ENCODE measurements around the gene PHLDA1. TPM values are rescaled to one million over a fixed set of nuclear protein-coding genes. Genes with fewer than 3 reads are reported as not detected.

The PHLDA1 gene
- total RNA-seq, 2 experiments from 2014 or later: 0.44 to 2.1 TPM

DNA sequence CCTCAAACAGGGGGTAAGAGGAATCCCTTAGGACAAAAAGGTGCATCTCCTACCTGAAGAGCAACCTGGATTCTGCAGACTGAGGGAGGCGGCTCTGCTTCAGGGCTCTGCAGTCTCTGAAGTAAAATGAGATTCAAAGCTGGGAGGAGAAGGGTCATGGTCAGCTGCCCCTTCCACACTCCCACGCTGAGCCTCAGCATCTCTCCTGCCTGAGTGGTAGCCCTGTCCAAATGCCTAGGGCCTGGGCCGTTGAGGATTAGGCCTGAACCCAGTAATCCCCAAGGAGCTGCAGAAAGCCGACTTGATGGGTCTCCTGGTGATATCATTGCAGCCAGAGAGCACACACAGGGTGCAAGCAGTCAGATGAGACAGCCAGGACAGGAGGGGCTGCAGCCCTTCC lies 18.9 kb downstream of the PHLDA1 start:
- Histone ChIP-seq H3K9me3 (ENCODE audit: low read length) (no peaks in the 10 kb centered on the region), H4K20me1 (ENCODE audit: insufficient read depth, low read length) (no peaks in the 10 kb centered on the region), H3K79me2 (ENCODE audit: insufficient read depth, low read depth, low read length) (no peaks in the 10 kb centered on the region), H2AFZ (ENCODE audit: low read length) (no peak overlapping the region), H3K4me3 (ENCODE audit: low read depth, low read length, poor library complexity, severe bottlenecking) (no peak overlapping the region), H3K9me2 (ENCODE audit: insufficient read depth, low read length) (no peaks in the 10 kb centered on the region), H3K4me1 (ENCODE audit: insufficient read depth, low read length, poor library complexity, severe bottlenecking) (no peaks in the 10 kb centered on the region), H3K4me2 (ENCODE audit: low read length) (no peak overlapping the region), H3K27ac (ENCODE audit: low read depth, low read length, poor library complexity, severe bottlenecking) (no peak overlapping the region), H3K36me3 (ENCODE audit: insufficient read depth, low read length) (no peaks in the 10 kb centered on the region)
- ChIA-PET POLR2A (interaction anchor here (0.5 to 1.7 kb wide), 4 partner anchors 11 to 58 kb away, joined by 3 to 5 read pairs (median 4); no protein-coding TSS in a partner anchor), CTCF (ENCODE audit: unreplicated experiment) (no interaction called here)
- DNase-seq (ENCODE audit: low spot score): no peak
- BruUV-seq (replicated peaks): no TSS peak
- TF ChIP-seq, protein P1, sequence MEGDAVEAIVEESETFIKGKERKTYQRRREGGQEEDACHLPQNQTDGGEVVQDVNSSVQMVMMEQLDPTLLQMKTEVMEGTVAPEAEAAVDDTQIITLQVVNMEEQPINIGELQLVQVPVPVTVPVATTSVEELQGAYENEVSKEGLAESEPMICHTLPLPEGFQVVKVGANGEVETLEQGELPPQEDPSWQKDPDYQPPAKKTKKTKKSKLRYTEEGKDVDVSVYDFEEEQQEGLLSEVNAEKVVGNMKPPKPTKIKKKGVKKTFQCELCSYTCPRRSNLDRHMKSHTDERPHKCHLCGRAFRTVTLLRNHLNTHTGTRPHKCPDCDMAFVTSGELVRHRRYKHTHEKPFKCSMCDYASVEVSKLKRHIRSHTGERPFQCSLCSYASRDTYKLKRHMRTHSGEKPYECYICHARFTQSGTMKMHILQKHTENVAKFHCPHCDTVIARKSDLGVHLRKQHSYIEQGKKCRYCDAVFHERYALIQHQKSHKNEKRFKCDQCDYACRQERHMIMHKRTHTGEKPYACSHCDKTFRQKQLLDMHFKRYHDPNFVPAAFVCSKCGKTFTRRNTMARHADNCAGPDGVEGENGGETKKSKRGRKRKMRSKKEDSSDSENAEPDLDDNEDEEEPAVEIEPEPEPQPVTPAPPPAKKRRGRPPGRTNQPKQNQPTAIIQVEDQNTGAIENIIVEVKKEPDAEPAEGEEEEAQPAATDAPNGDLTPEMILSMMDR (conservative IDR thresholded peaks at IDR 0.05; ENCODE audit: low read length): no peak
- intact Hi-C loops (cut with micrococcal nuclease; ENCODE audit: unreplicated experiment): no loop called here

DNA sequence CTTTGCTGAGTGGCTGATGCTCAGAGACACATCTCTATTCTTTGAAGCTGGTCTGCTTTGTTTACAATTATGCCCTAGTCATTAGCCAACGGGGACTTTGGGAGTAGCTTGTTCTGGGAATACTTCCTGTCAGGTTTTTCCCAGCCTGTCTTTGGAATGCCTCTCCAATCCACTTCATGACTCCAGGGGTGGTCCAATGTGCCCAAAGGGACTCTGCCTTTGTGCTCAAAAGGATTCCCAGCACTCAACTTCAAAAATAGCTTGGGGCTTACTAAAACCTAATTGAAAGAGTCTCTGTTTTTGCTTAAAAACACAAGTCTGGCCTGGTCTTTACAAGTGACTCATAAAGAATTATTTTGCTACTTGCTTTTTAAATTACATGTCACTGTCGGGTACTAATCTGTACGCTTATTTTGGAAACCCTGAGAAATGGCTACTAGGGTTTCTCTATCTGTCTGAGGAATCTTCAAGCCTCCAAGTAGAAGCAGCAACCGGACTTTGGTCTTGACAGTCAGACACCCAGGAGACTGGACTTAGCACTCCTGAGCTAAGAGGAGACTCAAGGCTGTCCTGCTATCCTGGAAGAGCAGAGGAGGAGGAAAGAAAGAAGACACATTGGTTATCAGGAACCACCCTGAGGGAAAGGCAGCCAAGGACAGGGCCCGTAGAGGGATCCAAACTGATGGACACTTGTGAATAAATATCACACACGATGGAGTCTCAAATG lies 20.7 kb downstream of the PHLDA1 start:
- ChIA-PET POLR2A (interaction anchor here (0.7 to 0.9 kb wide), 2 partner anchors 258 to 467 kb away, joined by 3 read pairs; no protein-coding TSS in a partner anchor), CTCF (ENCODE audit: unreplicated experiment) (no interaction called here)
- no peaks in the 10 kb centered on the region for H4K20me1 ChIP-seq (ENCODE audit: insufficient read depth, low read length)
- no peaks in the 10 kb centered on the region for H3K9me3 ChIP-seq (ENCODE audit: low read length)
- no peak overlapping the region for H3K4me3 ChIP-seq (ENCODE audit: low read depth, low read length, poor library complexity, severe bottlenecking)
- H2AFZ ChIP-seq (ENCODE audit: low read length): no peak overlapping the region
- no peak overlapping the region for H3K4me2 ChIP-seq (ENCODE audit: low read length)
- TF ChIP-seq, protein P1 (conservative IDR thresholded peaks at IDR 0.05; ENCODE audit: low read length): no peak
- no peak for TF ChIP-seq EZH2phosphoT487 (IDR thresholded peaks at IDR 0.05; ENCODE audit: borderline replicate concordance, low read depth, low read length)
- DNase-seq (ENCODE audit: low spot score): no peak
- no peaks in the 10 kb centered on the region for H3K4me1 ChIP-seq (ENCODE audit: insufficient read depth, low read length, poor library complexity, severe bottlenecking)
- no TSS peak for BruUV-seq (replicated peaks)
- H3K36me3 ChIP-seq (ENCODE audit: insufficient read depth, low read length): no peaks in the 10 kb centered on the region
- H3K27ac ChIP-seq (ENCODE audit: low read depth, low read length, poor library complexity, severe bottlenecking): no peak overlapping the region
- intact Hi-C loops (cut with micrococcal nuclease; ENCODE audit: unreplicated experiment): no loop called here
- no peaks in the 10 kb centered on the region for H3K79me2 ChIP-seq (ENCODE audit: insufficient read depth, low read depth, low read length)
- no peaks in the 10 kb centered on the region for H3K9me2 ChIP-seq (ENCODE audit: insufficient read depth, low read length)

DNA sequence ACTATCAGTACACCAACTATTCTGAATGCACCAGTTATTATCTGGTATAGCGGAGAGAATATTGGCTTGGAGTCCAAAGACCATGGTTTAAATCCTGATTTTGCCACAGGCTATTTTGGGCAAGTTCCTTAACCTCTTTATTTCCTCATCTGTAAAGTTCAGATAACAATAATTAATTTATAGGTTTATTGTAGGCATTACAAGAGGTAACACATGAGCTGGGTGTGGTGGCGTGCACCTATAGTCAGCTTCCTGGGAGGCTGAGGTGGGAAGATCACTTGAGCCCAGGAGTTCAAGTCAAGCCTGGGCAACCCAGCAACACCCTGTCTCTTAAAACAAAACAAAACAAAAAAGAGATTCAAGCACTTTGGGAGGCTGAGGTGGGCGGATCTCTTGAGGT lies 23.1 kb downstream of the PHLDA1 start:
- ChIA-PET POLR2A (no interaction called here), CTCF (ENCODE audit: unreplicated experiment) (no interaction called here)
- intact Hi-C loops (cut with micrococcal nuclease; ENCODE audit: unreplicated experiment): no loop called here
- H3K9me3 ChIP-seq (ENCODE audit: low read length): no peaks in the 10 kb centered on the region
- H3K36me3 ChIP-seq (ENCODE audit: insufficient read depth, low read length): no peaks in the 10 kb centered on the region
- BruUV-seq (replicated peaks): no TSS peak
- H3K9me2 ChIP-seq (ENCODE audit: insufficient read depth, low read length): no peaks in the 10 kb centered on the region
- H3K4me2 ChIP-seq (ENCODE audit: low read length): no peak overlapping the region
- DNase-seq (ENCODE audit: low spot score): no peak
- no peak for TF ChIP-seq EZH2phosphoT487 (IDR thresholded peaks at IDR 0.05; ENCODE audit: borderline replicate concordance, low read depth, low read length)
- TF ChIP-seq, protein P1 (conservative IDR thresholded peaks at IDR 0.05; ENCODE audit: low read length): no peak
- no peak overlapping the region for H2AFZ ChIP-seq (ENCODE audit: low read length)
- H3K4me1 ChIP-seq (ENCODE audit: insufficient read depth, low read length, poor library complexity, severe bottlenecking): no peaks in the 10 kb centered on the region
- H4K20me1 ChIP-seq (ENCODE audit: insufficient read depth, low read length): no peaks in the 10 kb centered on the region
- no peaks in the 10 kb centered on the region for H3K79me2 ChIP-seq (ENCODE audit: insufficient read depth, low read depth, low read length)
- no peak overlapping the region for H3K27ac ChIP-seq (ENCODE audit: low read depth, low read length, poor library complexity, severe bottlenecking)
- H3K4me3 ChIP-seq (ENCODE audit: low read depth, low read length, poor library complexity, severe bottlenecking): no peak overlapping the region
